ENCODE data around the gene PCBP2. TPM values are rescaled to one million over a fixed set of nuclear protein-coding genes. Genes with fewer than 3 reads are reported as not detected.

Gene PCBP2
- total RNA-seq, 6 experiments from 2014 or later = 254 to 463 (median 347) TPM

- DNase-seq = no peak
- H3K4me3 ChIP-seq = no peak overlapping the region
- peak; percentile 18 to 67 (median 26) for ATAC-seq
- peaks cover 0 to 6% (median 0%) of the 10 kb centered on the region in 4 donors for H3K4me1 ChIP-seq
- no peak for TF ChIP-seq POLR2A (IDR thresholded peaks at IDR 0.05)
- no peak for TF ChIP-seq CTCF (IDR thresholded peaks at IDR 0.05)
- H3K27me3 ChIP-seq = no peaks in the 10 kb centered on the region
- intact Hi-C loops (cut with DNase I) = no loop called here
- no peak overlapping the region for H3K27ac ChIP-seq
- no peaks in the 10 kb centered on the region for H3K9me3 ChIP-seq
- 67% methylated on average over 4 of the region's 6 CpGs for WGBS (ENCODE audit: insufficient coverage, low coverage, low lambda C conversion rate, missing lambda C conversion rate)
- peaks cover 0 to 65% (median 25%) of the 10 kb centered on the region in 4 donors for H3K36me3 ChIP-seq
Measured at GRCh38 chr12:53513712-53514410, 62.0 kb downstream of the PCBP2 start.

GRCh38 chr12:53514628-53515290 lies 62.9 kb downstream of the PCBP2 start:
- H3K27me3 ChIP-seq = no peaks in the 10 kb centered on the region
- peaks cover 0 to 6% (median 0%) of the 10 kb centered on the region in 4 donors for H3K4me1 ChIP-seq
- H3K27ac ChIP-seq = no peak overlapping the region
- DNase-seq (no peak), ATAC-seq (no peak)
- peaks cover 0 to 74% (median 27%) of the 10 kb centered on the region in 4 donors for H3K36me3 ChIP-seq
- TF ChIP-seq POLR2A (IDR thresholded peaks at IDR 0.05) (no peak), CTCF (IDR thresholded peaks at IDR 0.05) (no peak)
- intact Hi-C loops (cut with DNase I) = no loop called here
- no peaks in the 10 kb centered on the region for H3K9me3 ChIP-seq
- H3K4me3 ChIP-seq = no peak overlapping the region
- 77% methylated on average over 6 of the region's 6 CpGs for WGBS (ENCODE audit: insufficient coverage, low coverage, low lambda C conversion rate, missing lambda C conversion rate)

GRCh38 chr12:53515291-53515680 lies 63.4 kb downstream of the PCBP2 start:
- intact Hi-C loops (cut with DNase I) = no loop called here
- 71% methylated on average over 2 of the region's 2 CpGs for WGBS (ENCODE audit: insufficient coverage, low coverage, low lambda C conversion rate, missing lambda C conversion rate)
- Histone ChIP-seq H3K27ac (no peak overlapping the region), H3K36me3 (peaks cover 0 to 80% (median 29%) of the 10 kb centered on the region in 4 donors), H3K27me3 (no peaks in the 10 kb centered on the region), H3K9me3 (no peaks in the 10 kb centered on the region), H3K4me1 (peaks cover 0 to 4% (median 0%) of the 10 kb centered on the region in 4 donors), H3K4me3 (no peak overlapping the region)
- DNase-seq (no peak), ATAC-seq (no peak)
- TF ChIP-seq CTCF (IDR thresholded peaks at IDR 0.05) (no peak), POLR2A (IDR thresholded peaks at IDR 0.05) (no peak)

- 59% methylated on average over 4 of the region's 13 CpGs for WGBS (ENCODE audit: insufficient coverage, low coverage, low lambda C conversion rate, missing lambda C conversion rate)
- Histone ChIP-seq H3K4me1 (no peaks in the 10 kb centered on the region), H3K4me3 (no peak overlapping the region), H3K27me3 (no peaks in the 10 kb centered on the region), H3K27ac (no peak overlapping the region), H3K9me3 (no peaks in the 10 kb centered on the region), H3K36me3 (peaks cover 4 to 88% (median 38%) of the 10 kb centered on the region in 4 donors)
- no peak for DNase-seq
- peak in 1 of 4 donors; percentile 18 for ATAC-seq
- intact Hi-C loops (cut with DNase I) = no loop called here
- TF ChIP-seq POLR2A (IDR thresholded peaks at IDR 0.05) (no peak), CTCF (IDR thresholded peaks at IDR 0.05) (no peak)
Measured at GRCh38 chr12:53516758-53517455, 65.0 kb downstream of the PCBP2 start.

Data from right lobe of liver (tissue), 6 donors.